HTR-8/SVneo (cell line): ENCODE results near the gene TANC1.

Experiments used
- DNase-seq: peaks from one replicate; pipeline ENCODE4 v3.0.0; 2011; ENCODE audit warnings: low spot score, mixed read lengths; ENCODE audit not compliant: insufficient read length
- FAIRE-seq: peaks from 2 replicates; lab custom pipeline; 2011; peaks lifted over from hg19 to GRCh38; lab: Jason Lieb, UNC

TANC1 gene

GRCh38 chr2:159148901-159149300, 180.5 kb downstream of the TANC1 start:
- FAIRE-seq (no peak), DNase-seq (no peak)

- FAIRE-seq = no peak
- DNase-seq = no peak
These were observed 181.3 kb downstream of the TANC1 start for GRCh38 chr2:159149747-159150146.

GRCh38 chr2:159150280-159150746, 181.9 kb downstream of the TANC1 start:
- DNase-seq = no peak
- no peak for FAIRE-seq

GRCh38 chr2:159151198-159152127, 183.0 kb downstream of the TANC1 start:
- DNase-seq = no peak
- FAIRE-seq = no peak

GRCh38 chr2:159152128-159152778, 183.8 kb downstream of the TANC1 start:
- no peak for DNase-seq
- FAIRE-seq = no peak

- FAIRE-seq (no peak), DNase-seq (no peak)
These were observed 184.6 kb downstream of the TANC1 start for GRCh38 chr2:159153063-159153462.

- FAIRE-seq = no peak
- DNase-seq = no peak
These were observed 185.0 kb downstream of the TANC1 start for GRCh38 chr2:159153463-159153862.

GRCh38 chr2:159153951-159154350, 185.5 kb downstream of the TANC1 start:
- DNase-seq (no peak), FAIRE-seq (no peak)

GRCh38 chr2:159154366-159154765, 185.9 kb downstream of the TANC1 start:
- no peak for DNase-seq
- FAIRE-seq = no peak

- FAIRE-seq (no peak), DNase-seq (no peak)
These were observed 186.9 kb downstream of the TANC1 start for GRCh38 chr2:159155320-159155719.

GRCh38 chr2:159155791-159156190, 187.4 kb downstream of the TANC1 start:
- no peak for FAIRE-seq
- DNase-seq = no peak

- FAIRE-seq = no peak
- DNase-seq = no peak
These were observed 188.4 kb downstream of the TANC1 start for GRCh38 chr2:159156834-159157233.

- no peak for DNase-seq
- FAIRE-seq = no peak
These were observed 189.1 kb downstream of the TANC1 start for GRCh38 chr2:159157361-159158209.

- FAIRE-seq = no peak
- no peak for DNase-seq
These were observed 192.0 kb downstream of the TANC1 start for GRCh38 chr2:159160412-159160811.

GRCh38 chr2:159160954-159161353, 192.5 kb downstream of the TANC1 start:
- DNase-seq = no peak
- no peak for FAIRE-seq

GRCh38 chr2:159163930-159164329, 195.5 kb downstream of the TANC1 start:
- FAIRE-seq = no peak
- no peak for DNase-seq

- DNase-seq (no peak), FAIRE-seq (no peak)
These were observed 196.0 kb downstream of the TANC1 start for GRCh38 chr2:159164457-159164911.

GRCh38 chr2:159165048-159165447, 196.6 kb downstream of the TANC1 start:
- DNase-seq = no peak
- FAIRE-seq = no peak

- FAIRE-seq = no peak
- peak; percentile 17 for DNase-seq
These were observed 200.3 kb downstream of the TANC1 start for GRCh38 chr2:159168707-159169106.

GRCh38 chr2:159169187-159169586, 200.7 kb downstream of the TANC1 start:
- no peak for FAIRE-seq

More at GRCh38 chr2:159169187-159169586, 200.7 kb downstream of the TANC1 start:
- no peak for DNase-seq
